ENCODE measurements around the gene NPAS3.

Gene NPAS3

DNA sequence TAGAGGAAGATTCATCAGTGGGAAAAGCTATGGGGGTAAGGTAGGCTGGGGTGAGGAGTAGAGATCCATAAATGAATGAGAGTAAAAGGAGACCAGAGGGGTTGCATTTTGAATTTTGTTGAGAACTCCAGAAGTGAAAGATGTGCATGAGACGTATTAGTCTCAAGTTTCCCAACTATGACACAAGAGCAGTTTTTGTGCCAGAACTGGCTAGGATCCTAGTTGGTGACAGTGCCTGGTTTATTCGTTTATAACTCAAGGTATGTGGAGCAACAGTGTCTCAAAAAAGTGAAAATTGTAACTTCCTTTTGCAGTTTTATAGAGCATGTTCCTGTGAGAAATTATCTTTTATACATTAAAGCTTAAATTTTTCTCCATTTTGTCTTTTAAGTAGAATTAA is 377.0 kb downstream of the NPAS3 start:
- ChIA-PET POLR2A (interaction anchor here (0.6 kb wide), 1 partner anchor 282 kb away, joined by 3 read pairs; no protein-coding TSS in a partner anchor), CTCF (interaction anchor here (0.6 kb wide), 1 partner anchor 34 kb away, joined by 3 read pairs; no protein-coding TSS in a partner anchor)
- H3K9me3 ChIP-seq (ENCODE audit: control insufficient read depth, insufficient read depth, low read depth, low read length) = no peaks in the 10 kb centered on the region
- no peaks in the 10 kb centered on the region for H3K36me3 ChIP-seq (ENCODE audit: control insufficient read depth in 2 of 2, insufficient read depth in 1 of 2, low read length in 2 of 2)
- H3K4me1 ChIP-seq (ENCODE audit: control insufficient read depth, insufficient read depth, low read length) = no peaks in the 10 kb centered on the region
- no peak overlapping the region for H3K4me3 ChIP-seq (ENCODE audit: low read depth, low read length)
- no peak overlapping the region for H3K27ac ChIP-seq (ENCODE audit: extremely low read depth, low read depth, low read length)
- TF ChIP-seq ZFP37 (tag by site-specific recombination; IDR thresholded peaks at IDR 0.05) (no peak), BCL11B (tag by site-specific recombination; IDR thresholded peaks at IDR 0.05; ENCODE audit: low read depth) (no peak), ZNF658 (tag by site-specific recombination; IDR thresholded peaks at IDR 0.05) (no peak), ZNF350 (tag by site-specific recombination; IDR thresholded peaks at IDR 0.05) (no peak), ZNF843 (tag by site-specific recombination; IDR thresholded peaks at IDR 0.05) (no peak), EGR2 (tag by site-specific recombination; IDR thresholded peaks at IDR 0.05; ENCODE audit: low read depth) (no peak), ZNF624 (tag by site-specific recombination; IDR thresholded peaks at IDR 0.05) (no peak), SP3 (tag by site-specific recombination; IDR thresholded peaks at IDR 0.05) (no peak), ZNF140 (tag by site-specific recombination; IDR thresholded peaks at IDR 0.05) (no peak)
- TF ChIP-seq, protein P1, sequence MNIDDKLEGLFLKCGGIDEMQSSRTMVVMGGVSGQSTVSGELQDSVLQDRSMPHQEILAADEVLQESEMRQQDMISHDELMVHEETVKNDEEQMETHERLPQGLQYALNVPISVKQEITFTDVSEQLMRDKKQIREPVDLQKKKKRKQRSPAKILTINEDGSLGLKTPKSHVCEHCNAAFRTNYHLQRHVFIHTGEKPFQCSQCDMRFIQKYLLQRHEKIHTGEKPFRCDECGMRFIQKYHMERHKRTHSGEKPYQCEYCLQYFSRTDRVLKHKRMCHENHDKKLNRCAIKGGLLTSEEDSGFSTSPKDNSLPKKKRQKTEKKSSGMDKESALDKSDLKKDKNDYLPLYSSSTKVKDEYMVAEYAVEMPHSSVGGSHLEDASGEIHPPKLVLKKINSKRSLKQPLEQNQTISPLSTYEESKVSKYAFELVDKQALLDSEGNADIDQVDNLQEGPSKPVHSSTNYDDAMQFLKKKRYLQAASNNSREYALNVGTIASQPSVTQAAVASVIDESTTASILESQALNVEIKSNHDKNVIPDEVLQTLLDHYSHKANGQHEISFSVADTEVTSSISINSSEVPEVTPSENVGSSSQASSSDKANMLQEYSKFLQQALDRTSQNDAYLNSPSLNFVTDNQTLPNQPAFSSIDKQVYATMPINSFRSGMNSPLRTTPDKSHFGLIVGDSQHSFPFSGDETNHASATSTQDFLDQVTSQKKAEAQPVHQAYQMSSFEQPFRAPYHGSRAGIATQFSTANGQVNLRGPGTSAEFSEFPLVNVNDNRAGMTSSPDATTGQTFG (tag by site-specific recombination; IDR thresholded peaks at IDR 0.05; ENCODE audit: borderline replicate concordance) = no peak

DNA sequence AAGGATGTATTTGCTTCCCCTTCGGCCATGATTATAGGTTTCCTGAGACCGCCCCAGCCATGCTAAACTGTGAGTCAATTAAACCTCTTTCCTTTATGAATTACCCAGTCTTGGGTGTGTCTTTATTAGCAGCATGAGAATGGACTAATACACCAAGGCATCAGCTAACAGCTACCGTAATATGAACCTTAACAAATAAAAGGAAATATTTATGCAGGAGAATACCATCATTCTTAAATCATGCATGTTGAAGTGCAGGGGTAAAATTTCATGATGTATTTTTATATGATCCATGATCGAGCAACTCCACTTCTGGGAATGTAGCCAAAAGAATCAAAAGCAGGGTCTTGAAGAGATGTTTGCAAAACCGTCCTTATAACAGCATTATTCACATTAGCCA is 379.0 kb downstream of the NPAS3 start:
- CTCF ChIA-PET = no interaction called here
- POLR2A ChIA-PET = no interaction called here
- H3K4me3 ChIP-seq (ENCODE audit: low read depth, low read length) = no peak overlapping the region
- H3K9me3 ChIP-seq (ENCODE audit: control insufficient read depth, insufficient read depth, low read depth, low read length) = no peaks in the 10 kb centered on the region
- no peak overlapping the region for H3K27ac ChIP-seq (ENCODE audit: extremely low read depth, low read depth, low read length)
- TF ChIP-seq ZNF19 (tag by site-specific recombination; IDR thresholded peaks at IDR 0.05; ENCODE audit: low read depth) (no peak), GFI1B (tag by site-specific recombination; IDR thresholded peaks at IDR 0.05) (no peak), ZNF221 (tag by site-specific recombination; IDR thresholded peaks at IDR 0.05; ENCODE audit: borderline replicate concordance) (no peak), ZNF274 (IDR thresholded peaks at IDR 0.05; ENCODE audit: low read length) (no peak), ZNF274 (tag by site-specific recombination; IDR thresholded peaks at IDR 0.05; ENCODE audit: borderline replicate concordance) (no peak), ZNF433 (tag by site-specific recombination; IDR thresholded peaks at IDR 0.05; ENCODE audit: low read depth) (no peak), ZNF654 (tag by site-specific recombination; IDR thresholded peaks at IDR 0.05; ENCODE audit: low read depth) (no peak)
- no peaks in the 10 kb centered on the region for H3K4me1 ChIP-seq (ENCODE audit: control insufficient read depth, insufficient read depth, low read length)
- no peaks in the 10 kb centered on the region for H3K36me3 ChIP-seq (ENCODE audit: control insufficient read depth in 2 of 2, insufficient read depth in 1 of 2, low read length in 2 of 2)

DNA sequence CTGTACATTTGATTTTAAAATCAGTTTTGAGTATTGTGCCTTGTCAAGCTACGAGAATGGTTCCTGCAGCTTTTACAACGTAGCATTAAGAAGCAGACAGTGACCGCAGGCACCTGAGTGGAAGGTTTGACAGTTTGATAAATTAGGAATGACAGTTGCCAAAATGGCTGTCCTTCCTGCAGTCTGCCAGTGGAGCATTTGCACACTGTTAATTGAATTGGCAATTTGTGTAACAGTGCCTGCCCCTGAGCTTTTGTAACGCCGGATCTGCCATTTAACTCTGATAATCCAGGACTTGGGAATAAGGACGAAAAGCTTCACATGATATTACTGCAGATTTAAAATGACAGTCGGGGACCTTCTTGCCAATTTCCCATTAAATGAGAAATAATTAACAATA is 385.3 kb downstream of the NPAS3 start:
- H3K9me3 ChIP-seq (ENCODE audit: control insufficient read depth, insufficient read depth, low read depth, low read length) = no peaks in the 10 kb centered on the region
- ChIA-PET POLR2A (no interaction called here), CTCF (no interaction called here)
- no peaks in the 10 kb centered on the region for H3K4me1 ChIP-seq (ENCODE audit: control insufficient read depth, insufficient read depth, low read length)
- no peak overlapping the region for H3K4me3 ChIP-seq (ENCODE audit: low read depth, low read length)
- TF ChIP-seq ZNF169 (tag by site-specific recombination; IDR thresholded peaks at IDR 0.05) (no peak), ZNF266 (tag by site-specific recombination; IDR thresholded peaks at IDR 0.05; ENCODE audit: low read depth) (no peak), PRDM1 (tag by site-specific recombination; IDR thresholded peaks at IDR 0.05) (no peak), ZBTB8A (tag by site-specific recombination; IDR thresholded peaks at IDR 0.05) (no peak), BCL11B (tag by site-specific recombination; IDR thresholded peaks at IDR 0.05; ENCODE audit: low read depth) (no peak), ZNF366 (tag by site-specific recombination; conservative IDR thresholded peaks at IDR 0.05) (no peak), ZNF596 (tag by site-specific recombination; IDR thresholded peaks at IDR 0.05) (no peak), ZNF521 (tag by site-specific recombination; IDR thresholded peaks at IDR 0.05) (no peak), ZNF354C (tag by site-specific recombination; IDR thresholded peaks at IDR 0.05; ENCODE audit: borderline replicate concordance, low read depth) (no peak), ZNF621 (tag by site-specific recombination; IDR thresholded peaks at IDR 0.05) (no peak), GFI1B (tag by site-specific recombination; IDR thresholded peaks at IDR 0.05) (no peak), ZNF24 (tag by site-specific recombination; IDR thresholded peaks at IDR 0.05) (no peak)
- TF ChIP-seq, protein P2, sequence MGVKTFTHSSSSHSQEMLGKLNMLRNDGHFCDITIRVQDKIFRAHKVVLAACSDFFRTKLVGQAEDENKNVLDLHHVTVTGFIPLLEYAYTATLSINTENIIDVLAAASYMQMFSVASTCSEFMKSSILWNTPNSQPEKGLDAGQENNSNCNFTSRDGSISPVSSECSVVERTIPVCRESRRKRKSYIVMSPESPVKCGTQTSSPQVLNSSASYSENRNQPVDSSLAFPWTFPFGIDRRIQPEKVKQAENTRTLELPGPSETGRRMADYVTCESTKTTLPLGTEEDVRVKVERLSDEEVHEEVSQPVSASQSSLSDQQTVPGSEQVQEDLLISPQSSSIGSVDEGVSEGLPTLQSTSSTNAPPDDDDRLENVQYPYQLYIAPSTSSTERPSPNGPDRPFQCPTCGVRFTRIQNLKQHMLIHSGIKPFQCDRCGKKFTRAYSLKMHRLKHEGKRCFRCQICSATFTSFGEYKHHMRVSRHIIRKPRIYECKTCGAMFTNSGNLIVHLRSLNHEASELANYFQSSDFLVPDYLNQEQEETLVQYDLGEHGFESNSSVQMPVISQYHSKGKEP (tag by site-specific recombination; IDR thresholded peaks at IDR 0.05) = no peak
- H3K27ac ChIP-seq (ENCODE audit: extremely low read depth, low read depth, low read length) = no peak overlapping the region
- no peaks in the 10 kb centered on the region for H3K36me3 ChIP-seq (ENCODE audit: control insufficient read depth in 2 of 2, insufficient read depth in 1 of 2, low read length in 2 of 2)
